ENCODE results near the gene MRPL14.
A peak's percentile ranks its signal among the peaks of the same experiment; 100 is the strongest.

GRCh38 chr6:44078827-44079671, 48.2 kb downstream of the MRPL14 start:
- TF ChIP-seq SIN3A (IDR thresholded peaks at IDR 0.05; ENCODE audit: borderline replicate concordance in 2 of 2, control insufficient read depth in 1 of 2, low read depth in 2 of 2, low read length in 2 of 2), result no peak
- no peak for TF ChIP-seq POLR2AphosphoS5 (IDR thresholded peaks at IDR 0.05; ENCODE audit: control insufficient read depth, insufficient read depth, low read depth, low read length)
- no peak for TF ChIP-seq CAMTA2 (CRISPR knock-in tag; conservative IDR thresholded peaks at IDR 0.05)
- peak; percentile 93 to 99 (median 96) for TF ChIP-seq CTCF (IDR thresholded peaks at IDR 0.05 in 2 of 3, conservative IDR thresholded peaks at IDR 0.05 in 1 of 3; ENCODE audit: insufficient read depth in 2 of 3, low read depth in 1 of 3, low read length in 3 of 3)
- TF ChIP-seq HDAC2 (IDR thresholded peaks at IDR 0.05), result peak; percentile 61
- TF ChIP-seq ZNF263 (CRISPR knock-in tag; IDR thresholded peaks at IDR 0.05; ENCODE audit: borderline replicate concordance), result peak; percentile 96
- no peak for TF ChIP-seq CBFA2T3 (IDR thresholded peaks at IDR 0.05)
- TF ChIP-seq EP300 (IDR thresholded peaks at IDR 0.05; ENCODE audit: low read length), result no peak
- TF ChIP-seq POLR2A (conservative IDR thresholded peaks at IDR 0.05), result no peak
- no peak for TF ChIP-seq EZH2 (IDR thresholded peaks at IDR 0.05; ENCODE audit: borderline replicate concordance, low read depth, low read length)
- no peak for TF ChIP-seq CREB3 (tag; conservative IDR thresholded peaks at IDR 0.05; ENCODE audit: low read depth)
- TF ChIP-seq TCF7L2 (IDR thresholded peaks at IDR 0.05; ENCODE audit: low read depth, low read length), result no peak

Measured in K562 (cell line).